T-cell (primary cell): ENCODE results near the gene SMPDL3A. TPM values are rescaled to one million over a fixed set of nuclear protein-coding genes. Genes with fewer than 3 reads are reported as not detected.

ENCODE experiments used
- ATAC-seq, 4 experiments: fragments of 200-7000 bp in 3 of 4; fragments of 150-1000 bp in 1 of 4; cut with Tn5 transposase; replicated peaks in 1 of 4; 1 replicate in 3 of 4; 2 replicates in 1 of 4; pipeline ENCODE4 v1.10.0; 2021; ENCODE audit warnings: moderate library complexity in 3 of 4, mild to moderate bottlenecking in 2 of 4, moderate number of reproducible peaks in 1 of 4
- CTCF ChIA-PET, 2 donors: fragments of 300-600 bp; sonication (Branson Sonifier 250); formaldehyde crosslinking; loops; one replicate each; lab custom pipeline; 2022; ENCODE audit warnings: antibody characterized with exemption in 2 of 2; lab: Charles Lee
- POLR2A ChIA-PET, 2 donors: fragments of 300-600 bp; sonication (Branson Sonifier 250); formaldehyde crosslinking; loops; one replicate each; lab custom pipeline; 2022; ENCODE audit warnings: antibody characterized with exemption in 2 of 2; lab: Charles Lee
- DNase-seq, 35 experiments: peaks; one replicate each; pipeline versions ENCODE4 v3.0.0 to v3.0.0-alpha.2; 2013 to 2023
- H3K27ac ChIP-seq: one replicate; pipeline ENCODE4 v1.5.1; 2013; ENCODE audit warnings: low read length
- H3K27me3 ChIP-seq, 2 experiments: replicated peaks in 1 of 2; 1 replicate in 1 of 2; 2 replicates in 1 of 2; pipeline versions ENCODE4 v1.6.1 to v1.7.0; 2013; ENCODE audit warnings: low read length in 1 of 2, mixed read lengths in 1 of 2; ENCODE audit not compliant: control insufficient read depth in 2 of 2, insufficient read depth in 2 of 2; ENCODE audit errors: extremely low read depth in 1 of 2
- H3K36me3 ChIP-seq, 2 donors: 1 replicate in 1 of 2; 2 replicates in 1 of 2; pipeline versions ENCODE4 v1.6.1 to v1.7.0; 2013; ENCODE audit warnings: low read length in 1 of 2; ENCODE audit not compliant: control insufficient read depth in 2 of 2, insufficient read depth in 1 of 2; ENCODE audit errors: extremely low read depth in 1 of 2
- H3K4me1 ChIP-seq, 2 experiments: 1 replicate in 1 of 2; 2 replicates in 1 of 2; pipeline versions ENCODE4 v1.6.1 to v1.7.0; 2013; ENCODE audit warnings: low read length in 2 of 2, mixed read lengths in 1 of 2; ENCODE audit not compliant: insufficient read depth in 2 of 2, control insufficient read depth in 1 of 2; ENCODE audit errors: extremely low read depth in 1 of 2
- H3K4me3 ChIP-seq, 2 donors: 1 replicate in 1 of 2; 2 replicates in 1 of 2; pipeline versions ENCODE4 v1.5.1 to v1.7.0; 2013; ENCODE audit warnings: mild to moderate bottlenecking in 2 of 2, low read length in 1 of 2, moderate library complexity in 1 of 2; ENCODE audit not compliant: control insufficient read depth in 1 of 2; ENCODE audit errors: extremely low read depth in 1 of 2
- H3K9me3 ChIP-seq: 2 replicates; pipeline ENCODE4 v1.7.0; 2013
- H3K27ac Mint-ChIP-seq, 2 donors: one replicate each; pipeline ENCODE4 v1.8.0; 2020 to 2021; ENCODE audit warnings: mild to moderate bottlenecking in 2 of 2, mixed read lengths in 2 of 2
- H3K27me3 Mint-ChIP-seq, 2 donors: one replicate each; pipeline ENCODE4 v1.8.0; 2021 to 2022; ENCODE audit warnings: mixed read lengths in 2 of 2
- H3K36me3 Mint-ChIP-seq: one replicate; pipeline ENCODE4 v1.8.0; 2021; ENCODE audit warnings: mixed read lengths
- H3K4me1 Mint-ChIP-seq, 3 donors: one replicate each; pipeline ENCODE4 v1.8.0; 2020 to 2022; ENCODE audit warnings: mixed read lengths in 3 of 3, mild to moderate bottlenecking in 1 of 3
- H3K4me3 Mint-ChIP-seq, 3 donors: one replicate each; pipeline ENCODE4 v1.8.0; 2020 to 2022; ENCODE audit warnings: mild to moderate bottlenecking in 3 of 3, mixed read lengths in 3 of 3, moderate library complexity in 3 of 3
- H3K9me3 Mint-ChIP-seq, 3 donors: one replicate each; pipeline ENCODE4 v1.8.0; 2020 to 2022; ENCODE audit warnings: mixed read lengths in 3 of 3
- WGBS: methylation state at CpG from one replicate; pipeline ENCODE4 v1.1.5; 2013; ENCODE audit warnings: missing lambda C conversion rate; ENCODE audit not compliant: insufficient coverage; 5-methylcytosine and 5-hydroxymethylcytosine counted together
- total RNA-seq, 35 experiments: library from RNA in 6 of 35; stranded (reverse) in 6 of 35; fragments of 120-200 nt in 1 of 35; gene quantifications; one replicate each; pipeline versions ENCODE4 v1.2.1 to v1.2.4 and lab custom pipeline; 2013 to 2026

SMPDL3A gene
- total RNA-seq, 5 donors from 2014 or later (not counting 1 experiment from before 2014, with no cell fraction given), result 0.16 TPM; not detected in 4

GRCh38 chr6:122770835-122771601, 18.0 kb upstream of the SMPDL3A start:
- no peaks in the 10 kb centered on the region for H3K27me3 ChIP-seq
- DNase-seq (no peak), ATAC-seq (no peak)
- peaks cover 0 to 29% of the 10 kb centered on the region in 2 donors for H3K27me3 Mint-ChIP-seq
- no peak overlapping the region for H3K27ac Mint-ChIP-seq
- no peaks in the 10 kb centered on the region for H3K36me3 ChIP-seq
- peaks cover 5 to 7% (median 7%) of the 10 kb centered on the region in 3 donors for H3K9me3 Mint-ChIP-seq
- H3K9me3 ChIP-seq, result no peaks in the 10 kb centered on the region
- no peak overlapping the region for H3K4me3 ChIP-seq
- no peaks in the 10 kb centered on the region for H3K4me1 Mint-ChIP-seq
- ChIA-PET POLR2A (no interaction called here), CTCF (no interaction called here)
- WGBS, result no CpG with 5 or more reads among the region's 1 CpG
- no peaks in the 10 kb centered on the region for H3K4me1 ChIP-seq
- no peaks in the 10 kb centered on the region for H3K36me3 Mint-ChIP-seq
- H3K27ac ChIP-seq, result no peak overlapping the region
- no peak overlapping the region for H3K4me3 Mint-ChIP-seq

GRCh38 chr6:122772724-122773415, 16.2 kb upstream of the SMPDL3A start:
- DNase-seq (no peak), ATAC-seq (no peak)
- no peaks in the 10 kb centered on the region for H3K9me3 ChIP-seq
- Mint-ChIP-seq H3K36me3 (no peaks in the 10 kb centered on the region), H3K27ac (no peak overlapping the region), H3K9me3 (peaks cover 5 to 11% (median 11%) of the 10 kb centered on the region in 3 donors), H3K4me3 (no peak overlapping the region), H3K27me3 (peaks cover 0 to 28% of the 10 kb centered on the region in 2 donors), H3K4me1 (no peaks in the 10 kb centered on the region)
- POLR2A ChIA-PET, result no interaction called here
- H3K4me3 ChIP-seq, result no peak overlapping the region
- H3K4me1 ChIP-seq, result no peaks in the 10 kb centered on the region
- WGBS, result 94% methylated on average over 2 of the region's 3 CpGs
- H3K36me3 ChIP-seq, result no peaks in the 10 kb centered on the region
- CTCF ChIA-PET, result interaction anchor here in 1 of 2 donors (0.6 kb wide), 1 partner anchor 114 kb away, joined by 3 read pairs; no protein-coding TSS in a partner anchor
- H3K27me3 ChIP-seq, result no peaks in the 10 kb centered on the region
- no peak overlapping the region for H3K27ac ChIP-seq

GRCh38 chr6:122775975-122776374, 13.1 kb upstream of the SMPDL3A start:
- no peaks in the 10 kb centered on the region for H3K4me1 Mint-ChIP-seq
- Histone ChIP-seq H3K9me3 (no peaks in the 10 kb centered on the region), H3K27me3 (no peaks in the 10 kb centered on the region), H3K36me3 (no peaks in the 10 kb centered on the region), H3K27ac (no peak overlapping the region), H3K4me3 (no peak overlapping the region), H3K4me1 (no peaks in the 10 kb centered on the region)
- no peaks in the 10 kb centered on the region for H3K36me3 Mint-ChIP-seq
- H3K4me3 Mint-ChIP-seq, result no peak overlapping the region
- no peak for DNase-seq
- no peak for ATAC-seq
- ChIA-PET CTCF (no interaction called here), POLR2A (no interaction called here)
- no peak overlapping the region for H3K27ac Mint-ChIP-seq
- peaks cover 10 to 38% of the 10 kb centered on the region in 2 donors for H3K27me3 Mint-ChIP-seq
- H3K9me3 Mint-ChIP-seq, result peaks cover 5 to 11% (median 11%) of the 10 kb centered on the region in 3 donors

GRCh38 chr6:122778302-122778701, 10.8 kb upstream of the SMPDL3A start:
- Mint-ChIP-seq H3K4me3 (no peak overlapping the region), H3K27ac (no peak overlapping the region), H3K36me3 (no peaks in the 10 kb centered on the region), H3K27me3 (peaks cover 13 to 32% of the 10 kb centered on the region in 2 donors), H3K9me3 (peaks cover 5 to 11% (median 11%) of the 10 kb centered on the region in 3 donors), H3K4me1 (no peaks in the 10 kb centered on the region)
- 100% methylated on average over 4 of the region's 5 CpGs for WGBS
- H3K9me3 ChIP-seq, result no peaks in the 10 kb centered on the region
- no peak overlapping the region for H3K4me3 ChIP-seq
- ATAC-seq (no peak), DNase-seq (no peak)
- H3K27ac ChIP-seq, result no peak overlapping the region
- CTCF ChIA-PET, result no interaction called here
- H3K27me3 ChIP-seq, result no peaks in the 10 kb centered on the region
- POLR2A ChIA-PET, result no interaction called here
- H3K36me3 ChIP-seq, result no peaks in the 10 kb centered on the region
- no peaks in the 10 kb centered on the region for H3K4me1 ChIP-seq

- 93% methylated on average over 3 of the region's 13 CpGs for WGBS
- no peak overlapping the region for H3K27ac ChIP-seq
- H3K9me3 Mint-ChIP-seq, result peaks cover 5 to 11% (median 11%) of the 10 kb centered on the region in 3 donors
- POLR2A ChIA-PET, result no interaction called here
- no peak overlapping the region for H3K4me3 ChIP-seq
- ATAC-seq, result peak in 1 of 4 experiments; percentile 13
- H3K36me3 Mint-ChIP-seq, result no peaks in the 10 kb centered on the region
- H3K27ac Mint-ChIP-seq, result no peak overlapping the region
- no peaks in the 10 kb centered on the region for H3K4me1 ChIP-seq
- H3K27me3 ChIP-seq, result no peaks in the 10 kb centered on the region
- no peak for DNase-seq
- no peaks in the 10 kb centered on the region for H3K9me3 ChIP-seq
- CTCF ChIA-PET, result no interaction called here
- H3K36me3 ChIP-seq, result no peaks in the 10 kb centered on the region
- H3K4me1 Mint-ChIP-seq, result no peaks in the 10 kb centered on the region
- H3K4me3 Mint-ChIP-seq, result no peak overlapping the region
- H3K27me3 Mint-ChIP-seq, result peaks cover 13 to 37% of the 10 kb centered on the region in 2 donors
These were observed 9.9 kb upstream of the SMPDL3A start for GRCh38 chr6:122778985-122779661.

- CTCF ChIA-PET, result no interaction called here
These were observed 9.4 kb upstream of the SMPDL3A start, which contains the start of gene FABP7 for GRCh38 chr6:122779667-122780066. Gene FABP7 (plus strand): TSS chr6:122779716. CDS start chr6:122779795, 79 bp downstream.

More at GRCh38 chr6:122779667-122780066, 9.4 kb upstream of the SMPDL3A start, which contains the start of gene FABP7:
- no peak for DNase-seq
- Mint-ChIP-seq H3K9me3 (peaks cover 5 to 11% (median 11%) of the 10 kb centered on the region in 3 donors), H3K27ac (no peak within 1 kb of the TSS), H3K4me1 (no peaks in the 10 kb centered on the region), H3K4me3 (no peak within 1 kb of the TSS), H3K27me3 (peaks cover 13 to 37% of the 10 kb centered on the region in 2 donors), H3K36me3 (no peaks in the 10 kb centered on the region)
- Histone ChIP-seq H3K27ac (no peak within 1 kb of the TSS), H3K9me3 (no peaks in the 10 kb centered on the region), H3K27me3 (no peaks in the 10 kb centered on the region), H3K4me1 (no peaks in the 10 kb centered on the region), H3K4me3 (no peak within 1 kb of the TSS), H3K36me3 (no peaks in the 10 kb centered on the region)
- POLR2A ChIA-PET, result no interaction called here
- 64% methylated on average over 3 of the region's 3 CpGs for WGBS
- ATAC-seq, result peak in 1 of 4 experiments; percentile 24
